ENCODE data around the gene U2AF2.

Gene U2AF2

DNA sequence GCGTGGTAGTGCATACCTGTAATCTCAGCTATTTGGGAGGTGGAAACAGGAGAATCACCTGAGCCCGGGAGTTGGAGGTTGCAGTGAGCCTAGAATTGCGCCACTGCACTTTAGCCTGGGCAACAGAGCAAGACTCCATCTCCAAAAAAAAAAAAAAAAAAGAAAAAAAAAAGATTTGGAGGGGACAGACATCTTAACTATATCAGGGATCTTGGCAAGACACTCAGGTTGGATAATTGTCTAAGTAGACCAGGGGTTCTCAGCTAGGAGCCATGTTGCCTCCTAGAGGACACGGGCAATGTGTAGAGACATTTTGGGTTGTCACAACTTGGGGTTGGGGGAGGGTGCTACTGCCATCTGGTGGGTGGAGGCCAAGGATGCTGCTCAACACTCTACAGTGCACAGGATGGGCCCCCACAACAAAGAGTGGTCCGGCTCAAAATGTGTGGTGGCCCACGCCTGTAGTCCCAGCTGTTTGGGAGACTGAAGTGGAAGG lies 15.9 kb upstream of the U2AF2 start (continued):
- TF ChIP-seq, protein P1, sequence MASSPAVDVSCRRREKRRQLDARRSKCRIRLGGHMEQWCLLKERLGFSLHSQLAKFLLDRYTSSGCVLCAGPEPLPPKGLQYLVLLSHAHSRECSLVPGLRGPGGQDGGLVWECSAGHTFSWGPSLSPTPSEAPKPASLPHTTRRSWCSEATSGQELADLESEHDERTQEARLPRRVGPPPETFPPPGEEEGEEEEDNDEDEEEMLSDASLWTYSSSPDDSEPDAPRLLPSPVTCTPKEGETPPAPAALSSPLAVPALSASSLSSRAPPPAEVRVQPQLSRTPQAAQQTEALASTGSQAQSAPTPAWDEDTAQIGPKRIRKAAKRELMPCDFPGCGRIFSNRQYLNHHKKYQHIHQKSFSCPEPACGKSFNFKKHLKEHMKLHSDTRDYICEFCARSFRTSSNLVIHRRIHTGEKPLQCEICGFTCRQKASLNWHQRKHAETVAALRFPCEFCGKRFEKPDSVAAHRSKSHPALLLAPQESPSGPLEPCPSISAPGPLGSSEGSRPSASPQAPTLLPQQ (tag by site-specific recombination; IDR thresholded peaks at IDR 0.05): peak; percentile 70; the same call in 1 of the 2 replicates
- TF ChIP-seq ZNF202 (tag by site-specific recombination; IDR thresholded peaks at IDR 0.05; ENCODE audit: borderline replicate concordance) (no peak), IKZF3 (tag by site-specific recombination; IDR thresholded peaks at IDR 0.05) (no peak), HOXC10 (CRISPR knock-in tag; IDR thresholded peaks at IDR 0.05) (no peak), ZNF785 (tag by site-specific recombination; IDR thresholded peaks at IDR 0.05) (no peak), ZNF626 (tag by site-specific recombination; IDR thresholded peaks at IDR 0.05) (no peak), ZNF175 (tag by site-specific recombination; IDR thresholded peaks at IDR 0.05) (no peak), OSR2 (tag by site-specific recombination; IDR thresholded peaks at IDR 0.05) (no peak), REPIN1 (tag by site-specific recombination; IDR thresholded peaks at IDR 0.05; ENCODE audit: low read depth) (no peak), KLF8 (tag by site-specific recombination; IDR thresholded peaks at IDR 0.05) (0 out of 2 replicates have a peak, but pooled peaks have one; percentile 37), GLI4 (tag by site-specific recombination; IDR thresholded peaks at IDR 0.05) (no peak), ZNF350 (tag by site-specific recombination; IDR thresholded peaks at IDR 0.05) (no peak)
- TF ChIP-seq, protein P2, sequence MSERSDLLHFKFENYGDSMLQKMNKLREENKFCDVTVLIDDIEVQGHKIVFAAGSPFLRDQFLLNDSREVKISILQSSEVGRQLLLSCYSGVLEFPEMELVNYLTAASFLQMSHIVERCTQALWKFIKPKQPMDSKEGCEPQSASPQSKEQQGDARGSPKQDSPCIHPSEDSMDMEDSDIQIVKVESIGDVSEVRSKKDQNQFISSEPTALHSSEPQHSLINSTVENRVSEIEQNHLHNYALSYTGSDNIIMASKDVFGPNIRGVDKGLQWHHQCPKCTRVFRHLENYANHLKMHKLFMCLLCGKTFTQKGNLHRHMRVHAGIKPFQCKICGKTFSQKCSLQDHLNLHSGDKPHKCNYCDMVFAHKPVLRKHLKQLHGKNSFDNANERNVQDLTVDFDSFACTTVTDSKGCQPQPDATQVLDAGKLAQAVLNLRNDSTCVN (tag by site-specific recombination; optimal IDR thresholded peaks at IDR 0.05): no peak
- TF ChIP-seq, protein P3, sequence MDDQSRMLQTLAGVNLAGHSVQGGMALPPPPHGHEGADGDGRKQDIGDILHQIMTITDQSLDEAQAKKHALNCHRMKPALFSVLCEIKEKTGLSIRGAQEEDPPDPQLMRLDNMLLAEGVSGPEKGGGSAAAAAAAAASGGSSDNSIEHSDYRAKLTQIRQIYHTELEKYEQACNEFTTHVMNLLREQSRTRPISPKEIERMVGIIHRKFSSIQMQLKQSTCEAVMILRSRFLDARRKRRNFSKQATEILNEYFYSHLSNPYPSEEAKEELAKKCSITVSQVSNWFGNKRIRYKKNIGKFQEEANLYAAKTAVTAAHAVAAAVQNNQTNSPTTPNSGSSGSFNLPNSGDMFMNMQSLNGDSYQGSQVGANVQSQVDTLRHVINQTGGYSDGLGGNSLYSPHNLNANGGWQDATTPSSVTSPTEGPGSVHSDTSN (CRISPR knock-in tag; IDR thresholded peaks at IDR 0.05): no peak
- TF ChIP-seq, protein P4, sequence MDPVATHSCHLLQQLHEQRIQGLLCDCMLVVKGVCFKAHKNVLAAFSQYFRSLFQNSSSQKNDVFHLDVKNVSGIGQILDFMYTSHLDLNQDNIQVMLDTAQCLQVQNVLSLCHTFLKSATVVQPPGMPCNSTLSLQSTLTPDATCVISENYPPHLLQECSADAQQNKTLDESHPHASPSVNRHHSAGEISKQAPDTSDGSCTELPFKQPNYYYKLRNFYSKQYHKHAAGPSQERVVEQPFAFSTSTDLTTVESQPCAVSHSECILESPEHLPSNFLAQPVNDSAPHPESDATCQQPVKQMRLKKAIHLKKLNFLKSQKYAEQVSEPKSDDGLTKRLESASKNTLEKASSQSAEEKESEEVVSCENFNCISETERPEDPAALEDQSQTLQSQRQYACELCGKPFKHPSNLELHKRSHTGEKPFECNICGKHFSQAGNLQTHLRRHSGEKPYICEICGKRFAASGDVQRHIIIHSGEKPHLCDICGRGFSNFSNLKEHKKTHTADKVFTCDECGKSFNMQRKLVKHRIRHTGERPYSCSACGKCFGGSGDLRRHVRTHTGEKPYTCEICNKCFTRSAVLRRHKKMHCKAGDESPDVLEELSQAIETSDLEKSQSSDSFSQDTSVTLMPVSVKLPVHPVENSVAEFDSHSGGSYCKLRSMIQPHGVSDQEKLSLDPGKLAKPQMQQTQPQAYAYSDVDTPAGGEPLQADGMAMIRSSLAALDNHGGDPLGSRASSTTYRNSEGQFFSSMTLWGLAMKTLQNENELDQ (tag by site-specific recombination; IDR thresholded peaks at IDR 0.05; ENCODE audit: low read depth): no peak
- TF ChIP-seq, protein P5, sequence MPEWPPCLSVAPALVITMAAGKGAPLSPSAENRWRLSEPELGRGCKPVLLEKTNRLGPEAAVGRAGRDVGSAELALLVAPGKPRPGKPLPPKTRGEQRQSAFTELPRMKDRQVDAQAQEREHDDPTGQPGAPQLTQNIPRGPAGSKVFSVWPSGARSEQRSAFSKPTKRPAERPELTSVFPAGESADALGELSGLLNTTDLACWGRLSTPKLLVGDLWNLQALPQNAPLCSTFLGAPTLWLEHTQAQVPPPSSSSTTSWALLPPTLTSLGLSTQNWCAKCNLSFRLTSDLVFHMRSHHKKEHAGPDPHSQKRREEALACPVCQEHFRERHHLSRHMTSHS (tag by site-specific recombination; IDR thresholded peaks at IDR 0.05): no peak
- TF ChIP-seq, protein P6, sequence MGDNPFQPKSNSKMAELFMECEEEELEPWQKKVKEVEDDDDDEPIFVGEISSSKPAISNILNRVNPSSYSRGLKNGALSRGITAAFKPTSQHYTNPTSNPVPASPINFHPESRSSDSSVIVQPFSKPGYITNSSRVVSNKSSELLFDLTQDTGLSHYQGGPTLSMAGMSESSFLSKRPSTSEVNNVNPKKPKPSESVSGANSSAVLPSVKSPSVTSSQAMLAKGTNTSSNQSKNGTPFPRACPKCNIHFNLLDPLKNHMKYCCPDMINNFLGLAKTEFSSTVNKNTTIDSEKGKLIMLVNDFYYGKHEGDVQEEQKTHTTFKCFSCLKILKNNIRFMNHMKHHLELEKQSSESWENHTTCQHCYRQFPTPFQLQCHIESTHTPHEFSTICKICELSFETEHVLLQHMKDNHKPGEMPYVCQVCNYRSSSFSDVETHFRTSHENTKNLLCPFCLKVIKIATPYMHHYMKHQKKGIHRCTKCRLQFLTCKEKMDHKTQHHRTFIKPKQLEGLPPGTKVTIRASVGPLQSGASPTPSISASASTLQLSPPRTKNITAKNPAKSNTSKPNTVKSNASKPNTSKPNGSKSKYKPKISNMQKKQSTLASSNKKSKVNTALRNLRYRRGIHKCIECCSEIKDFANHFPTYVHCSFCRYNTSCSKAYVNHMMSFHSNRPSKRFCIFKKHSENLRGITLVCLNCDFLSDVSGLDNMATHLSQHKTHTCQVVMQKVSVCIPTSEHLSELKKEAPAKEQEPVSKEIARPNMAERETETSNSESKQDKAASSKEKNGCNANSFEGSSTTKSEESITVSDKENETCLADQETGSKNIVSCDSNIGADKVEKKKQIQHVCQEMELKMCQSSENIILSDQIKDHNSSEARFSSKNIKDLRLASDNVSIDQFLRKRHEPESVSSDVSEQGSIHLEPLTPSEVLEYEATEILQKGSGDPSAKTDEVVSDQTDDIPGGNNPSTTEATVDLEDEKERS (tag by site-specific recombination; IDR thresholded peaks at IDR 0.05): no peak
- TF ChIP-seq, protein P7, sequence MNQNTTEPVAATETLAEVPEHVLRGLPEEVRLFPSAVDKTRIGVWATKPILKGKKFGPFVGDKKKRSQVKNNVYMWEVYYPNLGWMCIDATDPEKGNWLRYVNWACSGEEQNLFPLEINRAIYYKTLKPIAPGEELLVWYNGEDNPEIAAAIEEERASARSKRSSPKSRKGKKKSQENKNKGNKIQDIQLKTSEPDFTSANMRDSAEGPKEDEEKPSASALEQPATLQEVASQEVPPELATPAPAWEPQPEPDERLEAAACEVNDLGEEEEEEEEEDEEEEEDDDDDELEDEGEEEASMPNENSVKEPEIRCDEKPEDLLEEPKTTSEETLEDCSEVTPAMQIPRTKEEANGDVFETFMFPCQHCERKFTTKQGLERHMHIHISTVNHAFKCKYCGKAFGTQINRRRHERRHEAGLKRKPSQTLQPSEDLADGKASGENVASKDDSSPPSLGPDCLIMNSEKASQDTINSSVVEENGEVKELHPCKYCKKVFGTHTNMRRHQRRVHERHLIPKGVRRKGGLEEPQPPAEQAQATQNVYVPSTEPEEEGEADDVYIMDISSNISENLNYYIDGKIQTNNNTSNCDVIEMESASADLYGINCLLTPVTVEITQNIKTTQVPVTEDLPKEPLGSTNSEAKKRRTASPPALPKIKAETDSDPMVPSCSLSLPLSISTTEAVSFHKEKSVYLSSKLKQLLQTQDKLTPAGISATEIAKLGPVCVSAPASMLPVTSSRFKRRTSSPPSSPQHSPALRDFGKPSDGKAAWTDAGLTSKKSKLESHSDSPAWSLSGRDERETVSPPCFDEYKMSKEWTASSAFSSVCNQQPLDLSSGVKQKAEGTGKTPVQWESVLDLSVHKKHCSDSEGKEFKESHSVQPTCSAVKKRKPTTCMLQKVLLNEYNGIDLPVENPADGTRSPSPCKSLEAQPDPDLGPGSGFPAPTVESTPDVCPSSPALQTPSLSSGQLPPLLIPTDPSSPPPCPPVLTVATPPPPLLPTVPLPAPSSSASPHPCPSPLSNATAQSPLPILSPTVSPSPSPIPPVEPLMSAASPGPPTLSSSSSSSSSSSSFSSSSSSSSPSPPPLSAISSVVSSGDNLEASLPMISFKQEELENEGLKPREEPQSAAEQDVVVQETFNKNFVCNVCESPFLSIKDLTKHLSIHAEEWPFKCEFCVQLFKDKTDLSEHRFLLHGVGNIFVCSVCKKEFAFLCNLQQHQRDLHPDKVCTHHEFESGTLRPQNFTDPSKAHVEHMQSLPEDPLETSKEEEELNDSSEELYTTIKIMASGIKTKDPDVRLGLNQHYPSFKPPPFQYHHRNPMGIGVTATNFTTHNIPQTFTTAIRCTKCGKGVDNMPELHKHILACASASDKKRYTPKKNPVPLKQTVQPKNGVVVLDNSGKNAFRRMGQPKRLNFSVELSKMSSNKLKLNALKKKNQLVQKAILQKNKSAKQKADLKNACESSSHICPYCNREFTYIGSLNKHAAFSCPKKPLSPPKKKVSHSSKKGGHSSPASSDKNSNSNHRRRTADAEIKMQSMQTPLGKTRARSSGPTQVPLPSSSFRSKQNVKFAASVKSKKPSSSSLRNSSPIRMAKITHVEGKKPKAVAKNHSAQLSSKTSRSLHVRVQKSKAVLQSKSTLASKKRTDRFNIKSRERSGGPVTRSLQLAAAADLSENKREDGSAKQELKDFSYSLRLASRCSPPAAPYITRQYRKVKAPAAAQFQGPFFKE (tag by site-specific recombination; IDR thresholded peaks at IDR 0.05; ENCODE audit: borderline replicate concordance): no peak
- TF ChIP-seq, protein P8, sequence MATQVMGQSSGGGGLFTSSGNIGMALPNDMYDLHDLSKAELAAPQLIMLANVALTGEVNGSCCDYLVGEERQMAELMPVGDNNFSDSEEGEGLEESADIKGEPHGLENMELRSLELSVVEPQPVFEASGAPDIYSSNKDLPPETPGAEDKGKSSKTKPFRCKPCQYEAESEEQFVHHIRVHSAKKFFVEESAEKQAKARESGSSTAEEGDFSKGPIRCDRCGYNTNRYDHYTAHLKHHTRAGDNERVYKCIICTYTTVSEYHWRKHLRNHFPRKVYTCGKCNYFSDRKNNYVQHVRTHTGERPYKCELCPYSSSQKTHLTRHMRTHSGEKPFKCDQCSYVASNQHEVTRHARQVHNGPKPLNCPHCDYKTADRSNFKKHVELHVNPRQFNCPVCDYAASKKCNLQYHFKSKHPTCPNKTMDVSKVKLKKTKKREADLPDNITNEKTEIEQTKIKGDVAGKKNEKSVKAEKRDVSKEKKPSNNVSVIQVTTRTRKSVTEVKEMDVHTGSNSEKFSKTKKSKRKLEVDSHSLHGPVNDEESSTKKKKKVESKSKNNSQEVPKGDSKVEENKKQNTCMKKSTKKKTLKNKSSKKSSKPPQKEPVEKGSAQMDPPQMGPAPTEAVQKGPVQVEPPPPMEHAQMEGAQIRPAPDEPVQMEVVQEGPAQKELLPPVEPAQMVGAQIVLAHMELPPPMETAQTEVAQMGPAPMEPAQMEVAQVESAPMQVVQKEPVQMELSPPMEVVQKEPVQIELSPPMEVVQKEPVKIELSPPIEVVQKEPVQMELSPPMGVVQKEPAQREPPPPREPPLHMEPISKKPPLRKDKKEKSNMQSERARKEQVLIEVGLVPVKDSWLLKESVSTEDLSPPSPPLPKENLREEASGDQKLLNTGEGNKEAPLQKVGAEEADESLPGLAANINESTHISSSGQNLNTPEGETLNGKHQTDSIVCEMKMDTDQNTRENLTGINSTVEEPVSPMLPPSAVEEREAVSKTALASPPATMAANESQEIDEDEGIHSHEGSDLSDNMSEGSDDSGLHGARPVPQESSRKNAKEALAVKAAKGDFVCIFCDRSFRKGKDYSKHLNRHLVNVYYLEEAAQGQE (tag by site-specific recombination; IDR thresholded peaks at IDR 0.05): no peak

Measured in HEK293 (cell line).